GM19397 (cell line): ENCODE data around the gene TCTN1.
"Not testable (repeated sequence)": the region's sequence is repeated elsewhere in the genome, so short reads cannot be mapped to it uniquely, and the experiment has no call there.

ENCODE experiments used
- ATAC-seq: cut with Tn5 transposase; IDR thresholded peaks from one replicate; pipeline ENCODE4 v1.9.1; 2021; ENCODE audit warnings: mild to moderate bottlenecking, moderate library complexity; ENCODE audit not compliant: unreplicated experiment

TCTN1 gene

GRCh38 chr12:110613771-110614684 is at the start of gene TCTN1:
Gene TCTN1, plus strand, starts transcription at chr12:110614129. Its CDS starts 54 bp downstream, at chr12:110614183.
- ATAC-seq, result peak; percentile 96

GRCh38 chr12:110564471-110564991 is 49.4 kb upstream of the TCTN1 start:
- no peak for ATAC-seq

GRCh38 chr12:110565894-110566871 is 47.7 kb upstream of the TCTN1 start:
- ATAC-seq, result no peak

GRCh38 chr12:110566993-110567392 is 46.9 kb upstream of the TCTN1 start:
- no peak for ATAC-seq

- ATAC-seq, result no peak
Measured at GRCh38 chr12:110568752-110569151, 45.2 kb upstream of the TCTN1 start.

GRCh38 chr12:110569838-110570237 is 44.1 kb upstream of the TCTN1 start:
- not testable (repeated sequence) for ATAC-seq

- ATAC-seq, result not testable (repeated sequence)
Measured at GRCh38 chr12:110570798-110571197, 43.1 kb upstream of the TCTN1 start.

GRCh38 chr12:110574044-110574443 is 39.9 kb upstream of the TCTN1 start:
- no peak for ATAC-seq

- ATAC-seq, result not testable (repeated sequence)
Measured at GRCh38 chr12:110574717-110575230, 39.2 kb upstream of the TCTN1 start.

- no peak for ATAC-seq
Measured at GRCh38 chr12:110575326-110575725, 38.6 kb upstream of the TCTN1 start.

GRCh38 chr12:110576504-110576903 is 37.4 kb upstream of the TCTN1 start:
- ATAC-seq, result no peak

- ATAC-seq, result no peak
Measured at GRCh38 chr12:110577864-110578693, 35.9 kb upstream of the TCTN1 start.

- ATAC-seq, result no peak
Measured at GRCh38 chr12:110578694-110579534, 35.0 kb upstream of the TCTN1 start.

GRCh38 chr12:110579535-110580253 is 34.2 kb upstream of the TCTN1 start:
- ATAC-seq, result no peak

GRCh38 chr12:110581931-110582275 is 32.0 kb upstream of the TCTN1 start:
- ATAC-seq, result no peak

- peak; percentile 48 for ATAC-seq
Measured at GRCh38 chr12:110582276-110583136, 31.4 kb upstream of the TCTN1 start.
